Endodermal cell (in vitro differentiated cells): ENCODE measurements around the gene DGKE. TPM values are rescaled to one million over a fixed set of nuclear protein-coding genes. Genes with fewer than 3 reads are reported as not detected.
A peak's percentile ranks its signal among the peaks of the same experiment; 100 is the strongest.

Source experiments
- DNase-seq: peaks from one replicate; pipeline ENCODE4 v3.0.0-alpha.2; 2017
- H3K27ac ChIP-seq: 2 replicates; pipeline ENCODE4 v1.5.1; 2013; ENCODE audit warnings: mild to moderate bottlenecking, low read depth, low read length, moderate library complexity
- H3K27me3 ChIP-seq: 2 replicates; pipeline ENCODE4 v1.6.1; 2013; ENCODE audit warnings: mild to moderate bottlenecking, low read length, moderate library complexity; ENCODE audit not compliant: insufficient read depth, control insufficient read depth, poor library complexity, severe bottlenecking
- H3K36me3 ChIP-seq: 2 replicates; pipeline ENCODE4 v1.7.0; 2013; ENCODE audit warnings: mild to moderate bottlenecking, low read length, moderate library complexity; ENCODE audit not compliant: control insufficient read depth, insufficient read depth
- H3K4me1 ChIP-seq: one replicate; pipeline ENCODE4 v1.7.0; 2013; ENCODE audit warnings: low read length; ENCODE audit not compliant: control insufficient read depth, insufficient read depth
- H3K4me3 ChIP-seq: 2 replicates; pipeline ENCODE4 v1.5.1; 2013; ENCODE audit warnings: mild to moderate bottlenecking, low read length, moderate library complexity
- H3K9ac ChIP-seq: 2 replicates; pipeline ENCODE4 v1.6.1; 2013; ENCODE audit warnings: mild to moderate bottlenecking, low read length, moderate library complexity; ENCODE audit not compliant: poor library complexity, severe bottlenecking; ENCODE audit errors: extremely low read depth
- H3K9me3 ChIP-seq: 2 replicates; pipeline ENCODE4 v1.6.1; 2013; ENCODE audit warnings: mild to moderate bottlenecking, low read length, moderate library complexity; ENCODE audit not compliant: control insufficient read depth
- H3K27ac Mint-ChIP-seq: 2 replicates; pipeline ENCODE4 v1.8.0; 2020; ENCODE audit warnings: mixed read lengths
- H3K27me3 Mint-ChIP-seq: 2 replicates; pipeline ENCODE4 v1.8.0; 2021; ENCODE audit warnings: mild to moderate bottlenecking, mixed read lengths; ENCODE audit not compliant: insufficient read depth
- H3K36me3 Mint-ChIP-seq: 2 replicates; pipeline ENCODE4 v1.8.0; 2020; ENCODE audit warnings: low read depth, mixed read lengths
- H3K4me1 Mint-ChIP-seq: 2 replicates; pipeline ENCODE4 v1.8.0; 2020; ENCODE audit warnings: mixed read lengths
- H3K4me3 Mint-ChIP-seq: 2 replicates; pipeline ENCODE4 v1.8.0; 2020; ENCODE audit warnings: mild to moderate bottlenecking, moderate library complexity, mixed read lengths
- H3K9me3 Mint-ChIP-seq: 2 replicates; pipeline ENCODE4 v1.8.0; 2020; ENCODE audit warnings: mild to moderate bottlenecking, mixed read lengths
- CTCF ChIP-seq: fragments of 200-600 bp; sonication (generic); conservative IDR thresholded peaks from 2 replicates; pipeline ENCODE4 v1.5.0; 2021; ENCODE audit warnings: antibody characterized with exemption, mild to moderate bottlenecking
- WGBS, 2 experiments: methylation state at CpG; one replicate each; pipeline versions ENCODE4 v1.1.5 to v1.1.7; 2013; ENCODE audit warnings: missing lambda C conversion rate in 2 of 2, mixed read lengths in 1 of 2; ENCODE audit not compliant: insufficient coverage in 1 of 2, insufficient read length in 1 of 2; 5-methylcytosine and 5-hydroxymethylcytosine counted together
- long read RNA-seq, 4 experiments: library from polyadenylated mRNA in 2 of 4; library from RNA in 1 of 4; library from capped mRNA in 1 of 4; stranded (forward) in 3 of 4; unstranded in 1 of 4; transcript quantifications; one replicate each; pipeline ENCODE4 v2.0.0, GENCODE V29; 2020 to 2021; ENCODE audit warnings: inconsistent platforms in 1 of 4
- polyA plus RNA-seq, 2 experiments: library from polyadenylated mRNA; stranded (reverse); fragments of 50-300 nt; gene quantifications; one replicate each; pipeline ENCODE4 v1.2.3, GENCODE V29; 2013
- total RNA-seq, 2 donors: library from RNA; stranded (reverse); fragmentation: NEBNext Ultra II Directional in 1 of 2; extraction: Animal tissue kit (Norgen Biotek cat#: 25700) in 1 of 2; gene quantifications; 2 replicates in 1 of 2; 3 replicates in 1 of 2; pipeline ENCODE4 v1.2.1, GENCODE V29; 2021

DGKE gene
- 1 to 10 TPM; 3.5 to 7.1 TPM for total RNA-seq
- polyA plus RNA-seq (2013, experiment 1 of 2), result 2.6 TPM
- polyA plus RNA-seq (2013, experiment 2 of 2), result 2.6 TPM
- long read RNA-seq, experiment 1, full-length matches to known transcripts, result 1 of 3 reads
- long read RNA-seq, experiment 1, partial matches to known transcripts, result 1 of 3 reads
- long read RNA-seq, experiment 1, other reads (novel, unspliced or antisense), result 1 of 3 reads
- long read RNA-seq, experiment 2, full-length matches to known transcripts, result 1 of 6 reads
- long read RNA-seq, experiment 2, partial matches to known transcripts, result 2 of 6 reads
- long read RNA-seq, experiment 2, other reads (novel, unspliced or antisense), result 3 of 6 reads
- long read RNA-seq, experiment 3, partial matches to known transcripts, result 3 of 9 reads
- long read RNA-seq, experiment 3, other reads (novel, unspliced or antisense), result 5 of 9 reads
- long read RNA-seq, experiment 4, result 0 reads

- Histone ChIP-seq H3K4me3 (peak within 1 kb of the TSS; percentile 91), H3K27me3 (peaks cover 29% of the 10 kb centered on the region), H3K27ac (no peak within 1 kb of the TSS), H3K9ac (peak within 1 kb of the TSS; percentile 58), H3K4me1 (no peaks in the 10 kb centered on the region), H3K9me3 (no peaks in the 10 kb centered on the region), H3K36me3 (no peaks in the 10 kb centered on the region)
- Mint-ChIP-seq H3K27me3 (peaks cover 34% of the 10 kb centered on the region), H3K4me1 (peaks cover 15% of the 10 kb centered on the region), H3K4me3 (peak within 1 kb of the TSS; percentile 69), H3K27ac (no peak within 1 kb of the TSS), H3K9me3 (no peaks in the 10 kb centered on the region), H3K36me3 (peaks cover 4% of the 10 kb centered on the region)
- DNase-seq, result peak; percentile 100
- 0% methylated on average over 15 to 63 of the region's 66 CpGs for WGBS, 2 experiments
- TF ChIP-seq CTCF, result no peak
These were observed at the start of gene DGKE, which contains the start of gene C17orf67 for GRCh38 chr17:56833809-56834379. Gene DGKE (plus strand): TSS chr17:56834151. CDS start chr17:56834796, 645 bp downstream. Gene C17orf67 (minus strand): TSS chr17:56833920. CDS start chr17:56815810, 18,110 bp downstream.

- H3K27ac ChIP-seq, result no peak overlapping the region
These were observed 48.5 kb upstream of the DGKE start for GRCh38 chr17:56785405-56785804.

More at GRCh38 chr17:56785405-56785804, 48.5 kb upstream of the DGKE start:
- Histone ChIP-seq H3K4me3 (no peak overlapping the region), H3K4me1 (no peaks in the 10 kb centered on the region), H3K9ac (no peak overlapping the region), H3K27me3 (peaks cover 23% of the 10 kb centered on the region), H3K36me3 (no peaks in the 10 kb centered on the region), H3K9me3 (no peaks in the 10 kb centered on the region)
- Mint-ChIP-seq H3K27ac (no peak overlapping the region), H3K27me3 (peaks cover 22% of the 10 kb centered on the region), H3K9me3 (no peaks in the 10 kb centered on the region), H3K4me3 (no peak overlapping the region), H3K36me3 (no peaks in the 10 kb centered on the region), H3K4me1 (peaks cover 2% of the 10 kb centered on the region)
- WGBS, 2 experiments, result 81 to 87% methylated on average over 2 to 5 of the region's 5 CpGs
- DNase-seq, result peak; percentile 26
- no peak for TF ChIP-seq CTCF
